IMR-90 (cell line): ENCODE data around the gene CDK17. TPM values are rescaled to one million over a fixed set of nuclear protein-coding genes. Genes with fewer than 3 reads are reported as not detected.

Experiments used
- ATAC-seq: fragments of 200-7000 bp; cut with Tn5 transposase; 2 replicates; pipeline ENCODE4 v1.9.1; 2020; ENCODE audit warnings: low read depth, mild to moderate bottlenecking, moderate library complexity
- BruUV-seq: library from RNA; stranded (reverse); fragments of 400-500 nt; replicated peaks from 2 replicates; lab custom pipeline; 2021; lab: Mats Ljungman, UMichigan
- CTCF ChIA-PET: fragments of 300-600 bp; formaldehyde crosslinking; extraction: SDS; loops from one replicate; lab custom pipeline; 2021; ENCODE audit warnings: antibody characterized with exemption; lab: Yijun Ruan, JAX
- POLR2A ChIA-PET: fragments of 300-600 bp; sonication (Branson Sonifier 250); formaldehyde crosslinking; loops from one replicate; lab custom pipeline; 2022; ENCODE audit warnings: antibody characterized with exemption; ENCODE audit not compliant: unreplicated experiment; lab: Charles Lee
- DNase-seq: peaks from one replicate; pipeline ENCODE4 v3.0.0; 2013
- H2AFZ ChIP-seq: replicated peaks from 2 replicates; pipeline ENCODE3; 2013; ENCODE audit warnings: low read length, mild to moderate bottlenecking; ENCODE audit not compliant: poor library complexity
- H2AK5ac ChIP-seq: 2 replicates; pipeline ENCODE4 v1.6.1; 2013; ENCODE audit warnings: low read depth, low read length, inconsistent platforms
- H2AK9ac ChIP-seq: replicated peaks from 2 replicates; pipeline ENCODE3; 2013; ENCODE audit warnings: mild to moderate bottlenecking, low read depth, low read length, moderate library complexity; ENCODE audit not compliant: poor library complexity
- H2BK120ac ChIP-seq: 2 replicates; pipeline ENCODE4 v1.6.1; 2013; ENCODE audit warnings: low read depth, low read length, inconsistent platforms
- H2BK15ac ChIP-seq: 3 replicates; pipeline ENCODE4 v1.6.1; 2013; ENCODE audit warnings: low read depth, low read length, inconsistent platforms
- H2BK20ac ChIP-seq: 2 replicates; pipeline ENCODE4 v1.6.1; 2013; ENCODE audit warnings: low read depth, mild to moderate bottlenecking, inconsistent platforms, low read length, moderate library complexity
- H2BK5ac ChIP-seq: 2 replicates; pipeline ENCODE4 v1.6.1; 2013; ENCODE audit warnings: mild to moderate bottlenecking, low read depth, low read length, inconsistent platforms; ENCODE audit not compliant: poor library complexity, severe bottlenecking
- H3K14ac ChIP-seq: replicated peaks from 2 replicates; pipeline ENCODE4 v1.6.1; 2013; ENCODE audit warnings: low read depth, low read length, inconsistent platforms
- H3K18ac ChIP-seq: 2 replicates; pipeline ENCODE4 v1.6.1; 2013; ENCODE audit warnings: low read depth, low read length, control low read depth
- H3K23ac ChIP-seq: 2 replicates; pipeline ENCODE4 v1.6.1; 2013; ENCODE audit warnings: low read depth, low read length, inconsistent platforms
- H3K27ac ChIP-seq: 2 replicates; pipeline ENCODE4 v1.5.1; 2013; ENCODE audit warnings: mild to moderate bottlenecking, control low read depth, low read length; ENCODE audit not compliant: insufficient read depth
- H3K27me3 ChIP-seq: 2 replicates; pipeline ENCODE4 v1.6.1; 2013; ENCODE audit warnings: low read length; ENCODE audit not compliant: control insufficient read depth, insufficient read depth
- H3K36me3 ChIP-seq: 2 replicates; pipeline ENCODE4 v1.6.1; 2013; ENCODE audit warnings: low read length, mixed read lengths; ENCODE audit not compliant: control insufficient read depth, insufficient read depth
- H3K4ac ChIP-seq: 2 replicates; pipeline ENCODE4 v1.6.1; 2013; ENCODE audit warnings: low read depth, low read length, inconsistent platforms
- H3K4me1 ChIP-seq: 2 replicates; pipeline ENCODE4 v1.6.1; 2013; ENCODE audit warnings: low read length, mixed read lengths; ENCODE audit not compliant: control insufficient read depth, insufficient read depth
- H3K4me2 ChIP-seq: 2 replicates; pipeline ENCODE4 v1.6.1; 2013; ENCODE audit warnings: low read depth, mild to moderate bottlenecking, control low read depth, low read length, moderate library complexity
- H3K4me3 ChIP-seq: 2 replicates; pipeline ENCODE4 v1.5.1; 2013; ENCODE audit warnings: low read depth, mild to moderate bottlenecking, control low read depth, low read length, moderate library complexity; ENCODE audit not compliant: insufficient read depth
- H3K56ac ChIP-seq: 2 replicates; pipeline ENCODE4 v1.6.1; 2013; ENCODE audit warnings: low read length, inconsistent platforms; ENCODE audit not compliant: insufficient read depth; ENCODE audit errors: extremely low read depth
- H3K79me1 ChIP-seq, 2 experiments: 2 replicates each; pipeline ENCODE4 v1.6.1; 2013; ENCODE audit warnings: low read length in 2 of 2, inconsistent platforms in 1 of 2, low read depth in 1 of 2
- H3K9ac ChIP-seq: 2 replicates; pipeline ENCODE4 v1.6.1; 2013; ENCODE audit warnings: low read depth, low read length, control low read depth
- H3K9me1 ChIP-seq: 2 replicates; pipeline ENCODE4 v1.6.1; 2013; ENCODE audit warnings: low read length, inconsistent platforms; ENCODE audit not compliant: insufficient read depth
- H3K9me3 ChIP-seq: 2 replicates; pipeline ENCODE4 v1.6.1; 2013; ENCODE audit warnings: low read length; ENCODE audit not compliant: control insufficient read depth, insufficient read depth
- H4K20me1 ChIP-seq: 2 replicates; pipeline ENCODE4 v1.6.1; 2013; ENCODE audit warnings: low read length, inconsistent platforms; ENCODE audit not compliant: insufficient read depth
- H4K5ac ChIP-seq: 2 replicates; pipeline ENCODE4 v1.6.1; 2013; ENCODE audit warnings: mild to moderate bottlenecking, low read depth, low read length, control low read depth
- H4K8ac ChIP-seq, 2 experiments: 2 replicates each; pipeline ENCODE4 v1.6.1; 2013; ENCODE audit warnings: low read depth in 2 of 2, low read length in 2 of 2, control low read depth in 1 of 2, inconsistent platforms in 1 of 2
- H4K91ac ChIP-seq: 2 replicates; pipeline ENCODE4 v1.6.1; 2013; ENCODE audit warnings: low read depth, low read length, inconsistent platforms; ENCODE audit not compliant: insufficient read depth
- BHLHE40 ChIP-seq: fragments of 150-350 bp; IDR thresholded peaks from 2 replicates; pipeline ENCODE4 v1.6.1; 2016; ENCODE audit warnings: mild to moderate bottlenecking, low read depth, low read length
- CHD1 ChIP-seq: IDR thresholded peaks from 2 replicates; pipeline ENCODE4 v1.6.1; 2012; ENCODE audit warnings: low read depth, low read length, improper control_type of control experiment
- ELK1 ChIP-seq: fragments of 150-350 bp; IDR thresholded peaks from 2 replicates; pipeline ENCODE4 v1.6.1; 2016; ENCODE audit warnings: low read depth, mild to moderate bottlenecking, low read length, moderate library complexity, borderline replicate concordance
- MAFK ChIP-seq: IDR thresholded peaks from 2 replicates; pipeline ENCODE4 v1.6.1; 2012; ENCODE audit warnings: low read depth, low read length, improper control_type of control experiment
- MAZ ChIP-seq: IDR thresholded peaks from 2 replicates; pipeline ENCODE4 v1.6.1; 2012; ENCODE audit warnings: low read depth, mild to moderate bottlenecking, low read length, improper control_type of control experiment, moderate library complexity, borderline replicate concordance
- USF2 ChIP-seq: fragments of 150-350 bp; IDR thresholded peaks from 2 replicates; pipeline ENCODE4 v1.6.1; 2017; ENCODE audit warnings: mild to moderate bottlenecking, antibody characterized with exemption, low read length, low read depth
- WGBS, 2 experiments: methylation state at CpG; one replicate each; pipeline versions ENCODE4 v1.1.5 to v1.1.7; 2013; ENCODE audit warnings: missing lambda C conversion rate in 2 of 2; ENCODE audit not compliant: insufficient read length in 1 of 2; ENCODE audit errors: extremely low coverage in 2 of 2; 5-methylcytosine and 5-hydroxymethylcytosine counted together
- dilution Hi-C: fragments of 300-500 bp; cut with HindIII; formaldehyde crosslinking; loops from one replicate; pipeline ENCODE4 v1.14.3; 2018; ENCODE audit warnings: low sequenced_read_pairs; ENCODE audit not compliant: unreplicated experiment
- in situ Hi-C: fragments of 300-500 bp; cut with MboI; formaldehyde crosslinking; loops from 3 replicates; pipeline ENCODE4 v1.14.3; 2019; ENCODE audit warnings: low sequenced_read_pairs, inconsistent platforms, mixed read lengths
- intact Hi-C: fragments of 100-400 bp; cut with micrococcal nuclease; formaldehyde crosslinking; loops from 2 replicates; pipeline ENCODE4 v1.10.0; 2022
- polyA plus RNA-seq, 3 experiments: library from polyadenylated mRNA; depleted of rRNA; stranded (reverse); fragments of >200 nt; gene quantifications; 2 replicates each; pipeline ENCODE4 v1.2.3, GENCODE V29; 2012; ENCODE audit warnings: low replicate concordance in 1 of 3
- total RNA-seq: library from RNA; depleted of rRNA; stranded (reverse); fragments of >200 nt; gene quantifications from 2 replicates; pipeline ENCODE4 v1.2.3, GENCODE V29; 2012

Gene CDK17
- total and polyA plus RNA-seq, 2 of the 4 experiments (the other 2 are of a cell fraction) = 14.5 to 50.2 TPM

DNA sequence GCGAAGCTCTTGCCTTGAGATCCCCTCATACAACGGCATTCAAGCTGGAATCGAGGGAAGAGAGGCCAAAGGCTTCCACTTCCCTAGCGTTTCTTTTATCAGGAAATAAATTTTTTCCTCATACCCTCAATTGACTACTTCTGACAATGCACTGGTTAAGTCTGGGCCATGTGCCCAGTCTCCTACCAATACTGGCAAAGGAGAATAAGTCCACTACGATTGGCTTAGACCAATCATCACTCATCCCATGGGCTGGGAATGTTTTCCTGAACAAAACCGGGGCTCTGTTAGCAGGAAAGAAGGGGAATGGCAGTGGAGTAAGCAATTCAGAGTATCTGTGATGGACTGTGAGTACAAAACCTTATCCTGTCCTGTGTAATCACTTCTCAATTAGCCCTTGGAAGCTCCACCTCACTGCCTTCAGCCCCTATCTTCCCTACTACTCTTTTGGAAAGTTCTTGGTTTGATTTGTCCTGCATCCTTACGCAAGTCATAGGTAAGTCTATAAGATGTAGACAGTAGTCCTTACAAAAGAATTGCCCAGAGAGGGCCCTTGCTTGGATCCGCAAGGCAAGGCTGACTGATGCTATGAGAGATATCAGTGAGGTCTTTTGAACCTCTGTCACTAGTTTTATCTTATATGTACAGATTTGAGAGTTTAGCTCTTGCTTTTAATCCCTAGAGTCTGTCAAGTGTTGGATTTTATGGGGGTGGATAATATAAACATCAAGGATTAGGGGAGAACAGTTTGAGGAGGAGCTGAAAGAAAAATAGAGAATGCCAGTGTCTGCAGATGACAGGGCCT lies 36.3 kb upstream of the CDK17 start:
- Histone ChIP-seq H3K18ac (peak overlapping the region; percentile 91), H2BK20ac (peak overlapping the region; percentile 43; the same call in 1 of the 2 replicates), H2BK5ac (peak overlapping the region; percentile 28), H4K91ac (peak overlapping the region; percentile 38; the same call in 1 of the 2 replicates), H4K20me1 (no peaks in the 10 kb centered on the region), H4K8ac (peak overlapping the region; percentile 9 to 64; a peak in 3 of 4 replicates), H2BK120ac (peak overlapping the region; percentile 25; the same call in 1 of the 2 replicates), H2AFZ (no peak overlapping the region), H2AK9ac (no peak overlapping the region), H3K4me1 (peaks cover 14% of the 10 kb centered on the region), H3K9me1 (peaks cover 8% of the 10 kb centered on the region), H3K14ac (peak overlapping the region; percentile 7; the same call in 1 of the 2 replicates), H3K56ac (no peak overlapping the region), H3K27ac (no peak overlapping the region), H3K9me3 (no peaks in the 10 kb centered on the region), H3K4ac (peak overlapping the region; percentile 33), H3K4me2 (no peak overlapping the region), H2AK5ac (peak overlapping the region; percentile 83), H3K9ac (no peak overlapping the region), H3K27me3 (no peaks in the 10 kb centered on the region), H3K79me1 (no peaks in the 10 kb centered on the region), H4K5ac (peak overlapping the region; percentile 90), H2BK15ac (peak overlapping the region; percentile 84), H3K36me3 (no peaks in the 10 kb centered on the region), H3K4me3 (no peak overlapping the region), H3K23ac (0 out of 2 replicates have a peak overlapping the region, but pooled peaks have one; percentile 15)
- BruUV-seq = no TSS peak
- in situ Hi-C loops = no loop called here
- ChIA-PET POLR2A (no interaction called here), CTCF (interaction anchor here (0.9 to 1.2 kb wide), 2 partner anchors 11 to 26 kb away, joined by 3 read pairs; no protein-coding TSS in a partner anchor)
- DNase-seq (no peak), ATAC-seq (no peak)
- dilution Hi-C loops = no loop called here
- 90% methylated on average over 2 of the region's 8 CpGs; no CpG with 5 or more reads in 1 of the 2 experiments for WGBS, 2 experiments
- intact Hi-C loops = no loop called here
- TF ChIP-seq BHLHE40 (no peak), ELK1 (no peak), CHD1 (no peak), USF2 (peak; percentile 27; the same call in 1 of the 2 replicates), MAFK (no peak), MAZ (no peak)
